ENCODE data around the gene MYOCD.

Gene MYOCD

GRCh38 chr17:12739500-12739899, 73.8 kb downstream of the MYOCD start:
- no peak overlapping the region for H3K4me3 ChIP-seq (replicated peaks; ENCODE audit: low read depth, low read length)
- no peak for TF ChIP-seq CTCF (IDR thresholded peaks at IDR 0.05; ENCODE audit: low read length, missing control alignments)
- DNase-seq (ENCODE audit: low read depth), result no peak

GRCh38 chr17:12743046-12743445, 77.4 kb downstream of the MYOCD start:
- DNase-seq (ENCODE audit: low read depth), result no peak
- TF ChIP-seq CTCF (IDR thresholded peaks at IDR 0.05; ENCODE audit: low read length, missing control alignments), result no peak
- H3K4me3 ChIP-seq (replicated peaks; ENCODE audit: low read depth, low read length), result no peak overlapping the region

GRCh38 chr17:12744298-12744697, 78.6 kb downstream of the MYOCD start:
- no peak for TF ChIP-seq CTCF (IDR thresholded peaks at IDR 0.05; ENCODE audit: low read length, missing control alignments)
- DNase-seq (ENCODE audit: low read depth), result peak; percentile 47
- H3K4me3 ChIP-seq (replicated peaks; ENCODE audit: low read depth, low read length), result no peak overlapping the region

GRCh38 chr17:12744786-12745185, 79.1 kb downstream of the MYOCD start:
- H3K4me3 ChIP-seq (replicated peaks; ENCODE audit: low read depth, low read length), result no peak overlapping the region
- TF ChIP-seq CTCF (IDR thresholded peaks at IDR 0.05; ENCODE audit: low read length, missing control alignments), result no peak
- DNase-seq (ENCODE audit: low read depth), result no peak

GRCh38 chr17:12745486-12745885, 79.8 kb downstream of the MYOCD start:
- H3K4me3 ChIP-seq (replicated peaks; ENCODE audit: low read depth, low read length), result no peak overlapping the region
- DNase-seq (ENCODE audit: low read depth), result no peak
- TF ChIP-seq CTCF (IDR thresholded peaks at IDR 0.05; ENCODE audit: low read length, missing control alignments), result no peak

- DNase-seq (ENCODE audit: low read depth), result peak; percentile 68
Measured at GRCh38 chr17:12756786-12757185, 91.1 kb downstream of the MYOCD start.

More at GRCh38 chr17:12756786-12757185, 91.1 kb downstream of the MYOCD start:
- H3K4me3 ChIP-seq (replicated peaks; ENCODE audit: low read depth, low read length), result no peak overlapping the region
- TF ChIP-seq CTCF (IDR thresholded peaks at IDR 0.05; ENCODE audit: low read length, missing control alignments), result no peak

All from fibroblast of pulmonary artery (primary cell).